GM23338 (cell line): ENCODE measurements around the gene FAM163A. TPM values are rescaled to one million over a fixed set of nuclear protein-coding genes. Genes with fewer than 3 reads are reported as not detected.
A peak's percentile ranks its signal among the peaks of the same experiment; 100 is the strongest.
"Not testable (repeated sequence)": the region's sequence is repeated elsewhere in the genome, so short reads cannot be mapped to it uniquely, and the experiment has no call there.

Experiments
- ATAC-seq: fragments of 200-7000 bp; cut with Tn5 transposase; 3 replicates; pipeline ENCODE4 v1.9.1; 2020
- DNase-seq: peaks from one replicate; pipeline ENCODE4 v3.0.0-alpha.2; 2015; ENCODE audit warnings: low spot score
- H2AFZ ChIP-seq: fragments of 200-600 bp; sonication (generic); 2 replicates; pipeline ENCODE4 v1.8.0; 2016; ENCODE audit warnings: antibody characterized with exemption, mild to moderate bottlenecking, moderate library complexity
- H3F3A ChIP-seq: fragments of 200-600 bp; sonication (generic); replicated peaks from 2 replicates; pipeline ENCODE4 v1.8.0; 2017; ENCODE audit warnings: antibody characterized with exemption, mixed run types, low read depth
- H3K27ac ChIP-seq: fragments of 200-600 bp; sonication (generic); 2 replicates; pipeline ENCODE4 v1.6.1; 2016; ENCODE audit warnings: low read depth
- H3K27me3 ChIP-seq: fragments of 200-600 bp; sonication (generic); 2 replicates; pipeline ENCODE4 v1.8.0; 2016; ENCODE audit warnings: mild to moderate bottlenecking, mixed run types, moderate library complexity; ENCODE audit not compliant: insufficient read depth
- H3K36me3 ChIP-seq: fragments of 200-600 bp; sonication (generic); 2 replicates; pipeline ENCODE4 v1.8.0; 2016; ENCODE audit warnings: mild to moderate bottlenecking; ENCODE audit not compliant: insufficient read depth
- H3K4me1 ChIP-seq: fragments of 200-600 bp; sonication (generic); 2 replicates; pipeline ENCODE4 v1.8.0; 2016; ENCODE audit warnings: mild to moderate bottlenecking, moderate library complexity; ENCODE audit not compliant: insufficient read depth
- H3K4me2 ChIP-seq: fragments of 200-600 bp; sonication (generic); 2 replicates; pipeline ENCODE4 v1.7.1; 2017; ENCODE audit warnings: mixed run types
- H3K4me3 ChIP-seq: fragments of 200-600 bp; sonication (generic); 2 replicates; pipeline ENCODE4 v1.6.1; 2016; ENCODE audit warnings: mixed run types
- H3K79me2 ChIP-seq: fragments of 200-600 bp; sonication (generic); replicated peaks from 2 replicates; pipeline ENCODE4 v1.8.0; 2017; ENCODE audit warnings: mild to moderate bottlenecking; ENCODE audit not compliant: insufficient read depth
- H3K9me2 ChIP-seq: fragments of 200-600 bp; sonication (generic); 2 replicates; pipeline ENCODE4 v1.8.0; 2017; ENCODE audit not compliant: insufficient read depth
- H4K20me1 ChIP-seq: fragments of 200-600 bp; sonication (generic); replicated peaks from 2 replicates; pipeline ENCODE4 v1.8.0; 2017; ENCODE audit warnings: mild to moderate bottlenecking; ENCODE audit not compliant: insufficient read depth
- H3K27ac Mint-ChIP-seq: 2 replicates; pipeline ENCODE4 v1.8.0; 2020; ENCODE audit warnings: inconsistent platforms, mild to moderate bottlenecking, moderate library complexity, mixed read lengths
- H3K27me3 Mint-ChIP-seq: 3 replicates; pipeline ENCODE4 v1.8.0; 2022; ENCODE audit warnings: low read depth, mild to moderate bottlenecking, moderate library complexity, mixed read lengths, inconsistent platforms; ENCODE audit not compliant: insufficient read depth, poor library complexity
- H3K36me3 Mint-ChIP-seq: 3 replicates; pipeline ENCODE4 v1.8.0; 2021; ENCODE audit warnings: low read depth, mild to moderate bottlenecking, inconsistent platforms, moderate library complexity, mixed read lengths
- H3K4me1 Mint-ChIP-seq: 3 replicates; pipeline ENCODE4 v1.8.0; 2020; ENCODE audit warnings: mild to moderate bottlenecking, inconsistent platforms, mixed read lengths
- H3K4me3 Mint-ChIP-seq: 3 replicates; pipeline ENCODE4 v1.8.0; 2021; ENCODE audit warnings: moderate library complexity, mild to moderate bottlenecking, inconsistent platforms, mixed read lengths
- H3K9me3 Mint-ChIP-seq: 3 replicates; pipeline ENCODE4 v1.8.0; 2020; ENCODE audit warnings: moderate library complexity, mild to moderate bottlenecking, inconsistent platforms, mixed read lengths
- EZH2phosphoT487 ChIP-seq: fragments of 200-600 bp; sonication (generic); IDR thresholded peaks from one replicate; pipeline ENCODE4 v1.8.1; 2018; ENCODE audit warnings: antibody characterized with exemption; ENCODE audit not compliant: unreplicated experiment
- NANOG ChIP-seq: IDR thresholded peaks from 2 replicates; pipeline ENCODE4 v1.6.1; 2016; ENCODE audit warnings: antibody characterized with exemption, borderline replicate concordance
- ZNF331 ChIP-seq: fragments of 250-450 bp; sonication (Bioruptor Pico); IDR thresholded peaks from 2 replicates; pipeline ENCODE4 v1.5.0; 2020; ENCODE audit warnings: low read depth, mild to moderate bottlenecking, moderate library complexity
- long read RNA-seq: library from polyadenylated mRNA; unstranded; transcript quantifications from one replicate; pipeline ENCODE4 v2.0.0, GENCODE V29; 2020; ENCODE audit not compliant: unreplicated experiment
- polyA plus RNA-seq: library from polyadenylated mRNA; unstranded; fragments of >200 nt; fragmentation: Nextera tagmentation; extraction: Ambion mirVana; gene quantifications from 2 replicates; pipeline ENCODE4 v1.2.1, GENCODE V29; 2016
- total RNA-seq: library from RNA; depleted of rRNA; stranded (reverse); fragments of >200 nt; shearing (Covaris generic); gene quantifications from 2 replicates; pipeline ENCODE4 v1.2.3, GENCODE V29; 2014; rRNA removed
- TF ChIP-seq, protein P1 (sequence below): IDR thresholded peaks from 2 replicates; pipeline ENCODE4 v1.6.1; 2016; ENCODE audit warnings: antibody characterized with exemption
- TF ChIP-seq, protein P2 (sequence below), 2 experiments: fragments of 200-600 bp in 1 of 2; sonication (generic) in 1 of 2; conservative IDR thresholded peaks; 2 replicates each; pipeline versions ENCODE4 v1.5.1 to v1.6.1; 2016 to 2017; ENCODE audit warnings: antibody characterized with exemption in 2 of 2, low read depth in 2 of 2, mild to moderate bottlenecking in 2 of 2, moderate library complexity in 1 of 2

The FAM163A gene
- 0.08 TPM in 1 of 2 replicates, not detected in the other for total RNA-seq
- not detected in 2 replicates for polyA plus RNA-seq
- long read RNA-seq: 0 reads

DNA sequence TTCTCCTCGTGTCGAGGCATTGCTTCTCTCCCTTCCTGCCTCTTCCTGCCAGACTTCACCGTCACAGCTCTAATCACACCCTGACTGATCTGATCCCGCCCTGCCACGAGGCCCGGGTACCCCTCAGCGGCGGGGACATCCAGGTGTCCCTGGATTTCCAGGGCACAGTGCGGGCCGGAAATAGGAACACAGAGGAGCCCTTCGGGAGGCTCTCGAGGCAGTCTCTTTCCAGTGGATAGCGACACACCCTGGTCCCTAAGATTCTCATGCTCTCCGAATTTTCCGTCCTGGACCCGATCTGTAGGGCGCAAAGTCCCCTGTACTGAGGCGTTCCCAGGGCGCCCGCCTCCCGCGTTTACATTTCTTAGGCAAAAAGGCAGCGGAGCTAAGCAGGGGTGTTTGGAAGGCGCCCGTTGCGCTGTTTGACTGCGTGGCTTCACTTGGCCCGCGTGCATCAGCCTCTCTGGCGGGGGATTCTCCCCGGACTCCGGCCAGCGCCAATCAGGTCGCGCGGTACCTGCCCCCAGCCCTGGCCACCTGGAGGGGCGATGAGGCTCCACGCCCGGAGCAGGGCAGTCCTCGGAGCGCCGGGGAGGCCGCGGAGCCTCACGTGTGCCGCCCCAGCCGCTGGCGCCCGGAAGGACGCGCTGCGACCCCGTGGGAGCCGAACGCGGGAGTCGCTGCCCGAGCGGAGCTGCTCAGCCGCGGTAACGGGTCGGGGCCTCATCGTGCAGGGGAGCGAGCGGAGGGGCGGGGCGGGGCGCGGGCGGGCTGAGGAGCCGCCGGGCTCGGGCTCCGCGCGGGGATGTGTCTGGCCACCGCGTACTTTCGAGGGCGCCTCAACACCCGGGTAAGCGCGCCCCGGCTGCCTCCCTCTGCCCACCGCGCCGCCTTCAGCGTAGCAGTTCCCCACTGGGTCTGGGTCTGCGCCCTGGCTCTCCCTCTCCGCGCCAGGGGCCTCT lies at the start of gene FAM163A:
Gene FAM163A, plus strand, starts transcription at position 575 of the 962 bp plus-strand sequence. CDS start 69,807 bp downstream, outside the sequence.
- no peak within 1 kb of the TSS for H3K27ac ChIP-seq
- Mint-ChIP-seq H3K4me1 (peaks cover 18% of the 10 kb centered on the region), H3K36me3 (no peaks in the 10 kb centered on the region), H3K27me3 (peaks cover 63% of the 10 kb centered on the region), H3K27ac (no peak within 1 kb of the TSS), H3K9me3 (no peaks in the 10 kb centered on the region), H3K4me3 (peak within 1 kb of the TSS; percentile 73)
- no peaks in the 10 kb centered on the region for H4K20me1 ChIP-seq
- H3K4me1 ChIP-seq: peaks cover 10% of the 10 kb centered on the region; the same call in 1 of the 2 replicates
- peak; percentile 66 for DNase-seq
- peak; percentile 49 for ATAC-seq
- TF ChIP-seq NANOG (no peak), EZH2phosphoT487 (peak; percentile 59)
- TF ChIP-seq, protein P1, sequence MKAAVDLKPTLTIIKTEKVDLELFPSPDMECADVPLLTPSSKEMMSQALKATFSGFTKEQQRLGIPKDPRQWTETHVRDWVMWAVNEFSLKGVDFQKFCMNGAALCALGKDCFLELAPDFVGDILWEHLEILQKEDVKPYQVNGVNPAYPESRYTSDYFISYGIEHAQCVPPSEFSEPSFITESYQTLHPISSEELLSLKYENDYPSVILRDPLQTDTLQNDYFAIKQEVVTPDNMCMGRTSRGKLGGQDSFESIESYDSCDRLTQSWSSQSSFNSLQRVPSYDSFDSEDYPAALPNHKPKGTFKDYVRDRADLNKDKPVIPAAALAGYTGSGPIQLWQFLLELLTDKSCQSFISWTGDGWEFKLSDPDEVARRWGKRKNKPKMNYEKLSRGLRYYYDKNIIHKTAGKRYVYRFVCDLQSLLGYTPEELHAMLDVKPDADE: no peak; the same call in 1 of the 2 replicates
- TF ChIP-seq, protein P2, sequence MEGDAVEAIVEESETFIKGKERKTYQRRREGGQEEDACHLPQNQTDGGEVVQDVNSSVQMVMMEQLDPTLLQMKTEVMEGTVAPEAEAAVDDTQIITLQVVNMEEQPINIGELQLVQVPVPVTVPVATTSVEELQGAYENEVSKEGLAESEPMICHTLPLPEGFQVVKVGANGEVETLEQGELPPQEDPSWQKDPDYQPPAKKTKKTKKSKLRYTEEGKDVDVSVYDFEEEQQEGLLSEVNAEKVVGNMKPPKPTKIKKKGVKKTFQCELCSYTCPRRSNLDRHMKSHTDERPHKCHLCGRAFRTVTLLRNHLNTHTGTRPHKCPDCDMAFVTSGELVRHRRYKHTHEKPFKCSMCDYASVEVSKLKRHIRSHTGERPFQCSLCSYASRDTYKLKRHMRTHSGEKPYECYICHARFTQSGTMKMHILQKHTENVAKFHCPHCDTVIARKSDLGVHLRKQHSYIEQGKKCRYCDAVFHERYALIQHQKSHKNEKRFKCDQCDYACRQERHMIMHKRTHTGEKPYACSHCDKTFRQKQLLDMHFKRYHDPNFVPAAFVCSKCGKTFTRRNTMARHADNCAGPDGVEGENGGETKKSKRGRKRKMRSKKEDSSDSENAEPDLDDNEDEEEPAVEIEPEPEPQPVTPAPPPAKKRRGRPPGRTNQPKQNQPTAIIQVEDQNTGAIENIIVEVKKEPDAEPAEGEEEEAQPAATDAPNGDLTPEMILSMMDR (conservative IDR thresholded peaks at IDR 0.05; ENCODE audit: low read depth in 2 of 2): 0 out of 4 replicates have a peak, but pooled peaks of 1 of the 2 experiments have one; percentile 14
- peak within 1 kb of the TSS; percentile 90 for H3K4me2 ChIP-seq
- peak within 1 kb of the TSS; percentile 99 for H2AFZ ChIP-seq
- H3K79me2 ChIP-seq: no peaks in the 10 kb centered on the region
- no peaks in the 10 kb centered on the region for H3K36me3 ChIP-seq
- H3K4me3 ChIP-seq: peak within 1 kb of the TSS; percentile 72
- H3K9me2 ChIP-seq: no peaks in the 10 kb centered on the region
- H3F3A ChIP-seq: peaks cover 4% of the 10 kb centered on the region; the same call in 1 of the 2 replicates
- H3K27me3 ChIP-seq: peaks cover 91% of the 10 kb centered on the region

DNA sequence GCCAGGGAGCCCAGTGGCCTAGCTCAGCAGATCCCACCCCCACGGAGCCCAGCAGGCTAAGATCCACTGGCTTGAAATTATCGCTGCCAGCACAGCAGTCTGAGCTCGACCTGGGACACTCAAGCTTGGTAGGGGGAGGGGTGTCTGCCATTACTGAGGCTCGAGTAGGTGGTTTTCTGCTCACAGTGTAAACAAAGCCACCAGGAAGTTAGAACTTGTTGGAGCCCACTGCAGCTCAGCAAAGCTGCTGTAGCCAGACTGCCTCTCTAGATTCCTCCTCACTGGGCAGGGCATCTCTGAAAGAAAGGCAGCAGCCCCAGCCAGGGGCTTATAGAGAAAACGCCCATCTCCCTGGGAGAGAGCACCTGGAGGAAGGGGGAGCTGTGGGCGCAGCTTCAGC lies 48.6 kb upstream of the FAM163A start:
- H3K4me3 Mint-ChIP-seq, H3K4me1 Mint-ChIP-seq, H3K9me3 Mint-ChIP-seq, H3K4me3 ChIP-seq, H2AFZ ChIP-seq, ATAC-seq, DNase-seq, H3K27ac ChIP-seq, H3K9me2 ChIP-seq, H3K27ac Mint-ChIP-seq, H3K79me2 ChIP-seq, H3K4me2 ChIP-seq, H3K4me1 ChIP-seq, H3K36me3 Mint-ChIP-seq, H3K27me3 ChIP-seq, H4K20me1 ChIP-seq, H3F3A ChIP-seq, H3K27me3 Mint-ChIP-seq, H3K36me3 ChIP-seq: not testable (repeated sequence)
- TF ChIP-seq ZNF331 (CRISPR knock-in tag): peak; percentile 84
